DMS 273 (cell line): ENCODE data around the gene CYSRT1.
A peak's percentile ranks its signal among the peaks of the same experiment; 100 is the strongest.

Experiments used
- DNase-seq: peaks from one replicate; lab custom pipeline; 2025; ENCODE audit not compliant: unreplicated experiment; lab: John Stamatoyannopoulos, UW

The CYSRT1 gene

DNA sequence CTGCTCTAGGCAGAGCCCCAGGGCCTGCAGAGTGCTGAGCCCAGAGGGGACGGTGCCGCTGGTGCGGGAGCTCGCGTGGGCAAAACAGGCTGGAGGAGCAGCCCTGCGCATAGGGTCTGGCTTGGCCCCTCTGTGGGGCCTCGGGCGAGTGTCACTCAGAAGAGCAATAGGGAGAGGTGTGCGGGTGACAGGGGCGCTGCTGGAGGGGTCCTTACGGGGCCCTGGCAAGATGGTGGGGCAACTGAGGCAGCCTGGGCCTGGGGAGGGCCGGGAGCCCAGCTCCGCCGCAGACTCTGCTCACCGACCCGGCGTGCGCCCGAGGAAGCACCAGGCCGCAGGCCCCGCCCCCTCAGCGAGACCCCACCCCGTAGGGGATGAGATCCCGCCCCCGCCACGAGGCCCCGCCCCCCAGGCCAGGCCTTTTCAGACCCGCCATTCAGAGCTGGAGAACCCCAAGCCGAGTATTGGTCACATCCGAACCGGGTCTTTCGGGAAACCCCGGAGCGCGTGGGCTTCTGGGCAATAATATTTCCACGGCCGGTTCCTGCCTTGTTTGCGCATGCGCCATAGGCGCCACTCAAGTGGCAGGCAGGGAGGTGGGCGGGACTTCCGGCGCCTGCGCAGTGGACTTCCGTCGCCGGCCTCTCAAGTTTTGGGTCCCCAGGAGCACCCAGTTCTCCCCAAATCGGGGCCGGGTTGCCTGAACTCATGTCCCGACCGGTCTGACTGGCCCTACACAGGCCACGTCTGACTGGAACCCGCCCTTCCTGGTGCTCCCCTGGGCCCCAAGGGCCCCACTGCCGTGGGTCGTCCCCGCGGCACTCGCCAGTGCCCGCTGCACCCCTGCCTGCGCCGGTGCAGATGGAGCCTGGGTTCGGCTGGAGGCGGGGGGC, 1.6 kb upstream of the CYSRT1 start:
- peak; percentile 98 for DNase-seq

DNA sequence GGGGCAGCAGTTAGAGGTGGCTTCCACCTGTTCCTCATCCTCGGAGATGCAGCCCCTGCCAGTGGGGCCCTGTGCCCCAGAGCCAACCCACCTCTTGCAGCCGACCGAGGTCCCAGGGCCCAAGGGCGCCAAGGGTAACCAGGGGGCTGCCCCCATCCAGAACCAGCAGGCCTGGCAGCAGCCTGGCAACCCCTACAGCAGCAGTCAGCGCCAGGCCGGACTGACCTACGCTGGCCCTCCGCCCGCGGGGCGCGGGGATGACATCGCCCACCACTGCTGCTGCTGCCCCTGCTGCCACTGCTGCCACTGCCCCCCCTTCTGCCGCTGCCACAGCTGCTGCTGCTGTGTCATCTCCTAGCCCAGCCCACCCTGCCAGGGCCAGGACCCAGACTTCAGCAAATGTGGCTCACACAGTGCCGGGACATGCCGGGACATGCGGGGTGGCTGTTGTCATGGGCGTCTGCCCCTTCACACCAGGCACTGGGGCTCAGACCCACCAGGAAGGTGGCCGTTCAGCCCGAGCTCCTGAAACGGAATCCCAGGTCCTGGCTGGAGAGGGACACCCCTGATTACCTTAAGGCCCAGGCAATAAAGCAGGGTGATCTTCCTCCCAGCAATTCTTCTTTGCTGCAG, 841 bp downstream of the CYSRT1 start:
- DNase-seq = no peak

DNA sequence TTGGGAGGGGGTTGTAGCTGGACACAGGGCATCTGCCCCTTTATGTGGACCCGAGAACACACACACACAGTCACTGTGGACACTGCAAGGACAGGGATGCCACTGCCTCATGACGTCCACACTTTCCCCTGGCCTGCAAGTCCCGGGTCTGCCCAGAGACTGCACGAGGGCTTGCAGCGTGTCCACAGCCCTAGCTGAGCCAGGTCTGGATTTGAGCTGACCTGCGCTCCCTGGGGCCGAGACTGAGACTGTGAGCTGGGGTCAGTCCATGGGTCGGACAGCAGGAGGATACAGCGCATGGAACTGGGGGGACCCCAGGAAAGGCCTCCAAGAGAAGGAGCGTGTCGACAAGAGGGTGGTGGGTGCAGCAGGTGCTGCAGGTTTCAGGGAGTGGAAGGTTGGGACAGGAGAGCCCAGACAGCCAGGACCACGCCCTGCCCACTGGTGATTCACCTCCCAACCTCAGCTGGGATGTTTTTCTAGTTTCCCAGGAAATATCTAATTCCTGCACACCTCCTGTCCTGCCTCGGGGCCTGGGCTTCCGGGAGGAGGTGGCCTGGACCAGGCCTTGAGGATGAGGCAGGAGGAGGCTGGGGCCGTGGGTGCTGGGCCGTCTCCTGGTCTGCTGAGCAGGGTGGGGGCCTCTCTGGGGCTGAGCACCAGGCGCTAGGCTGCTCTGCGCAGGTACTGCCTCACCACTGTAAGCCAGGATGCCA, 1.5 kb downstream of the CYSRT1 start:
- no peak for DNase-seq

DNA sequence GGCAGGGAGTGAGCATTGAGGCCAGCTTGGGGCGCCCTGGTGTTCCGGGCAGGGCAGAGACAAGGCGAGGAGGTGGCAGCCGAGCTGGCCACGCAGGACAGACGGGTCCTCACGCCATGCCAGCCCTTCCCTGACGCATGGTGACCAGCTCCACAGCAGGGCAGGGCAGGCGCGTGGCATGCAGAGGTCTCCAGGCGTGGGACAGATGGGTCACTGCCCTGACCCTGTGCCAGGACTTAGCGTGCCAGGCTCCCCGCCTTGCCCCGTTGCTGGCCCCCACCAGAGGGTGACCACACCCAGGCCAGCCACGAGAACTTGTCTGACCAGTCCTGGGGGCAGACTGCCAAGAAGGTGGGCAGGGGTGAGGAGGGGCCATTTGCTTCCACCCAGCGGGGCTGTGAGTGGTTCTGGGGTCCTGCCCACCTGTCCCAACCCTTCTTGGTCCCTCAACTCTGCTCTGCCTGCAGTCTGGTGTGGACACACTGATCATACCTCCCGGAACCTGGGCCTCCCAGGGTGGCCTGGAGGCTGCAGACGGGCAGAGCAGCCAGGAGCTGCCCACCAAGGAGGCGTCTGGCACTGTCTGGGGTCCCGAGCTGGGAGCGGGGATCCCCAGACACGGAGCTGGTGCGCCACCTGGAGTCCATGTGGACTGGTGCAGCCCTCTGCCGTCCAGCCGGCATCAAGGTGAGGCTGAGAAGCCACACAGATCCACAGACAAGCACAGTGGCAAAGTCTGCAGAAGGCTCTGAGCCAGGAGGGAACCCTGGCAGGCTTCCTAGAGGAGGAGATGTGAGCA, 2.3 kb downstream of the CYSRT1 start, which contains the start of gene RNF224:
RNF224 (plus strand) TSS at position 449 of the 799 bp plus-strand sequence. CDS start 834 bp downstream, outside the sequence.
- peak; percentile 89 for DNase-seq

DNA sequence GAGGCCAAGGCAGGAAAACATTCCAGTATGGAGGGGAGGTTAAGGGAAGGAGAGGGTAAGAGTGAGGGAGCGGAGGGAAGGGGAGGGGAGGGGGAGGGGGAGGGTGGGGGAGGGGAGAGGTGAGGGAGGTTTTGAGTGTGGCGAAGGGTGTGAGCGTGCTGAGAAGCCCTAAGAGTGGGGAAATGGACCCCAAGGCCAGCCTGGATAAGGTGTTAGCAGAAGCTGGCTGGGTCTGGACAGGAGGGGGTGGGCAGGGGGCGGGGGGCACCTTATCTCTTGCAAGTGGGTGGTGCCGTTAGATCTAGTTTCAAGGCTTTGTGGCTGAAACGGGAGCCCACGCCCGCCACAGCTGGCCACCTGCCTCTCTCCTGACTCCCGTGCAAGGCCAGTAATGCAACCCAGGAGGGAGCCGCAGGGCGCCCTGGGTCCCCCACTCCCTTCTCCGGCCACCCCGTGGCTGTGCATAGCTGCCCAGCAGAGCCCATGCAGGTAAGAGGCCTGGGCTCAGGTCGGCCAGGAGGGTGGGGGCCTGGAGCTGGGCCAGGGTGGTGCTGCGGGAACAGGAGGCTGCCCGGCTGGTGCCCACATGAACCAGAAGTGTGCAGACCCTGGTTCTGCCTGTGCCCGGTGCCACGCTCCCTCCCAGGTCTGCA, 3.0 kb downstream of the CYSRT1 start:
- no peak for DNase-seq

DNA sequence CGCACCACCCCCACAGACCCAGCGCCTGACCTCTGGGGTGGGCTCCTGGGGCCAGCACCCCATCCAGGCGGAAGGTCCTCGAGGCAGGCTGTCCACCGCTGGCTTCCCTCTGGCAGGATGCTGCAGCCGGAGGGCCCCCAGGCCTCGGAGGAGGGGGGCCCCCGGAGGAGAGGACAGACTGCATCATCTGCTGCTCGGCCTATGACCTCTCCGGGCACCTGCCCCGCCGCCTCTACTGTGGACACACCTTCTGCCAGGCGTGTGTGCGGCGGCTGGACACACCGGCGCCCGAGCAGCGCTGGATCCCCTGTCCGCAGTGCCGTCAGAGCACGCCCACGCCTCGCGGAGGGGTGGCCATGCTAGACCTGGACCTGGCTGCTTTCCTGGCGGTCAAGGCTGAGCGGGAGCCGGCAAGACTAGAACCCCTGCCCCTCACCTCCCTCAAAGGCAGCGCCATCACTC, 3.6 kb downstream of the CYSRT1 start:
- DNase-seq = no peak

DNA sequence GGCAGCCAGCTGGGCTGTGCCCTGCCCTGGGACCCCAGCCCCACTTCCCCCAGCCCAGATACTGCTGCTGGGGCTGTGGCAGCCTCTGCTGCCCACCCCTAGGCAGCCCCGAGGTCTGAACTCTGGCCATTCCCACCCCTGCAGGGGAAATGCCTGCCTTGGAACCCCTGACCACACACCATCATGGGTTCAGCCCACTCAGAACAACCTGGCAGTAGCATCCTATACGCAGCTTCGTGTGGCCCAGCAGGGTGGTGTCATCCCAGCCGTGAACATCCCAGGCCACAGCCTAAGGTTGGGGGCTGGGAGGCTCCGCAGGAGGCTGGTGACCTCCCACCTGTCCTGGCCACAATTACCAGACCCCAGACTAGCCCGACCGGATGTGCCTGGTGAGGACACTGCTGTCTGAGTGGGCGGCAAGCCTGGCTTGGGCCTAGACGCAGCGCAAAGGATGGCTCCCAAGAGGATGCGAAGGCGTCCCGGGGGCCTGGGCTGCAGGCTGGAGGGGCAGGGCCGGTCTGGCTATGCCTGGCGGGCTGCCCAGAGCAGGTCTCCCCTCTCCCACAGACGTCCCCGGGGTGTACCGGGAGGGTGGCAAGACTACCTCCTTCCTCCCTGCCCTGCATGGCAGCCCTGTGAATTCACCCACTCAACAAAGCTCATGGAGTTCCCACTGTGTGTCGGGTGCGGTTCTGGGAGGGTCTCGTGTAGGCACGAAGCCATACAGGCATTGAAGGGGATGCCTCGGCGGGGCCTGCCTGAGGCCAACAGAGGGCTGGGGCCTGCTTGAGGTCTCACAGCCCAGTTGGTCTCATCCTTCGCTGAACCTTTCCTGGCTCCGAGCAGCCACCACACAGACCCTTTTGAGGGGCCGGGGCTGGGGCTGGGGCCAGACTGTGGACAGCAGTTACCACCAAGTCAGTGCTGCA, 4.3 kb downstream of the CYSRT1 start:
- DNase-seq = no peak

DNA sequence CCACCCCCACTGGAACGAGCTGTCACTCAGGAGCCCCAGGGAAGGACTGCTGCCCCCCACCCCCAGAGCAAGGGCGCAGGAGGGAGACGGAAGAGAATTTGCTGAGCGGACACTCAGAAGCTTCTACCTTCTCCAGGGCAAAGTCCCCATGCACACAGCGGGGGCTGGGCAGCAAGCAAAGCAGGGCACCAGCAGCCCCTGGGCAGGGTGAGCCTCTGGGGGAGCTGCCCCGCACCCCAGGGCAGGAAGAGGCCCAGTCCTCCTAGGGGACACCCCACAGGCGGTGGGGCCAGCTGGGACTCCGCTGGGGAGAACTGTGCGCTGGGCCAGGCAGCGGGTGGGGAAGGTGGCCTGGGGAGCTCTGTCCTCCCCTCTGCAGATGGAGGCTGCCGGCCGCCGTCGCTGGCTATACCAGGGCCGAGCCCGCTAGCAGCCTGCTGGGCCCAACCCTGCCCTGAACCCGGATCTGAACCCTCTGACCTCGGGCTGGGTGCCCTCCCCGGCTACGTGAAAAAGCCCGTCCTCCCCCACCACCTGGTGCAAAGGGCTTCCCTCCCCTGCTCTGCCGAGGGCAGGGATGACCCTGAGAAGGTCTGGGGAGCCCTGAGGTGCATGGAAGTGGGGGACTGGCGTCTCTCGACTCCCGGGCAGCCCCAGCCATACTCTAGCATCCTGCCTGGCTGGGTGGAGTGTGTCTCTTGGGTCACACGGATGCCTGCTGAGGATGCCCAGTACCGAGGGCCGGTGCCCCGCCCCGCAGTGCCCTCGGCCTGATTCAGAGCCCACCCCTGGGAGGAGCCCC, 5.1 kb downstream of the CYSRT1 start:
- DNase-seq = no peak

DNA sequence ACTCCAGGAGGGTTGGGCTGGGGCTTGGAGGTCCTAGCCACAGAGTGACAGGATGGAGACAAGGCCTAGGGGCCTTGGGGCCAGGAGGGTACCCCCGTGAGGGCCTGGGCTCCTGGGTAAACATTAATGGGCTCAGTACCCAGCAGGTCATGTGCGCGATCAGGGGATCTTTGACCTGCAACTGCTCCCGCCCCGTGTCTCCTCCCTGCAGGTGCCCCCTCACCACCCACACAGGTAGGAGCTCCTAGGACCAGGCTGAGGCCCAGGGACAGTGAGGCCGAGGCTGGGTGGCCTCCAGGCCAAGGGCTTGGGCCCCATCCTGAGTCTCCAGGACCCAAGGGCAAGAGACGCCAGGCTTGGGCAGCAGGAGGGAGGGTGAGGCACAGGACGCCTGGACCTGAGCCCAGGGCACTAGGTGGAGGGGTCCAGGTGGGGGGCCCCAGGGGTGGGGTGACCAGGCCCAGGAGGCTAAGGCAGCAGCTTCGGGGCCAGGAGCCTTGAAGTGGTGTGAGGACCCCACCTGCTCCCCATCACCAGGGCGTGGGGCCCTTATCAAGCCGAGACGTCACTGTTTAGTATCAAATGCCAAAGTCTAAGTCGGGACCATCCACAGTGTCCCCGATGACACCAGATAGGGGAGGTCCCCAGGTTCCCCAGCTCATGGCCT, 5.9 kb downstream of the CYSRT1 start, which contains the start of gene SLC34A3:
SLC34A3 (plus strand) TSS at position 197 of the 667 bp plus-strand sequence. CDS start 802 bp downstream, outside the sequence.
- no peak for DNase-seq

DNA sequence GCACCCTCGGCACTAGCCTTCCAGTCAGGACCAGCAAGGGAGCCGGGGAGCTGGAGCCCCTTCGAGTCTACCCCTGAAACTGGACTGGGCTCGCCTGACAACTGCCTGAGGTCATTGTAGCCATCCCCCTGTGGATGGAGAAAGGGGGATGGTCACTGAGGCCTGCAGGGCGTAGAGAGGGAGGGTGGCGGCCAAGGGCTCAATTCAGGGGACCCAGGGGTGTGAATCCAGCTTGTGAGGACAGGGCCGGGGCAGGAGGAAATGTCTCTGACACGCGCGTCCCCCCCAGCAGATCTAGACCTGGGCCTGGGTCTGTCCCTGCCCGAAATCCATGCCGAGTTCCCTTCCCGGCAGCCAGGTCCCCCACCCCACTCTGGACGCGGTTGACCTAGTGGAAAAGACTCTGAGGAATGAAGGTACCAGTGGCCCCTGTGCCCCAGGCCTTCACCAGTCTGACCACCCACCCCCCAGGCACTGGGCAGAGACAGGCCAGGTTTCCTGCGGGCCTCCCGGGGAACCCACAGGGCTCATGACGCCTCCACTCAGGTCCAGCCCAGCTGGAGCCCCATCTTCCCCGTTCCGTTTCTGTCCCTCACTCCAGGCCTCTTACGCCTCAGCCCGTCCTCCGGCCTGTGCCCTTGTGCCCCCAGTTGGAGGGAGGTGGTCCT, 6.5 kb downstream of the CYSRT1 start:
- DNase-seq = no peak

DNA sequence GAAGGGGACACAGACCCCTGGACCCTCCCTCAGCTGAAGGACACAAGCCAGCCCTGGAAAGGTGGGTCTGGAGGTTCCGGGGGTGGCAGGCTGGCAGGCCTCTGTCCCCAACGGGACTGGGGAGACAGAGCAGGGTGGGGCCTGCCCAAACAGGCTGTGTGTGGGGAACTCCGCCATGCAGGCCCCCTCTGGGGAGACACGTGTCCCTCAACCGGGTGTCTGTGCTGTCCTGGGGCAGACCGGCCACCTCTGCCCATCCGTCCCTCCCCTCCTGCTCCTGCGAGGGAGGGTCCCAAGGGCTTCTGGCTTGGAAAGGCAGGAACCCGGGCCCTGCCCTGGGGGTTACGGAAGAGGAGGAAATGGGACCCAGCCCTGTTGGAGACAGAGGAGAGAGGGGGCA, 7.1 kb downstream of the CYSRT1 start:
- DNase-seq = no peak

DNA sequence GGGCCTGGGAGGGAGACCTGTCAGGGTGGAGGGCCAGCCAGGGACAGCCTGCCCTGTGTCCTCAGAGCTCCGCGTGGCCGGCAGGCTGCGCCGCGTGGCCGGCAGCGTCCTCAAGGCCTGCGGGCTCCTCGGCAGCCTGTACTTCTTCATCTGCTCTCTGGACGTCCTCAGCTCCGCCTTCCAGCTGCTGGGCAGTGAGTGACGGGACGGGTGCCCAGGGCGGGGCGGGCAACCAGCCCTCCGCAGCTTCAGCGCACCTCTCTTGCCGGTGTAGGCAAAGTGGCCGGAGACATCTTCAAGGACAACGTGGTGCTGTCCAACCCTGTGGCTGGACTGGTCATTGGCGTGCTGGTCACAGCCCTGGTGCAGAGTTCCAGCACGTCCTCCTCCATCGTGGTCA, 7.5 kb downstream of the CYSRT1 start:
- DNase-seq = no peak

DNA sequence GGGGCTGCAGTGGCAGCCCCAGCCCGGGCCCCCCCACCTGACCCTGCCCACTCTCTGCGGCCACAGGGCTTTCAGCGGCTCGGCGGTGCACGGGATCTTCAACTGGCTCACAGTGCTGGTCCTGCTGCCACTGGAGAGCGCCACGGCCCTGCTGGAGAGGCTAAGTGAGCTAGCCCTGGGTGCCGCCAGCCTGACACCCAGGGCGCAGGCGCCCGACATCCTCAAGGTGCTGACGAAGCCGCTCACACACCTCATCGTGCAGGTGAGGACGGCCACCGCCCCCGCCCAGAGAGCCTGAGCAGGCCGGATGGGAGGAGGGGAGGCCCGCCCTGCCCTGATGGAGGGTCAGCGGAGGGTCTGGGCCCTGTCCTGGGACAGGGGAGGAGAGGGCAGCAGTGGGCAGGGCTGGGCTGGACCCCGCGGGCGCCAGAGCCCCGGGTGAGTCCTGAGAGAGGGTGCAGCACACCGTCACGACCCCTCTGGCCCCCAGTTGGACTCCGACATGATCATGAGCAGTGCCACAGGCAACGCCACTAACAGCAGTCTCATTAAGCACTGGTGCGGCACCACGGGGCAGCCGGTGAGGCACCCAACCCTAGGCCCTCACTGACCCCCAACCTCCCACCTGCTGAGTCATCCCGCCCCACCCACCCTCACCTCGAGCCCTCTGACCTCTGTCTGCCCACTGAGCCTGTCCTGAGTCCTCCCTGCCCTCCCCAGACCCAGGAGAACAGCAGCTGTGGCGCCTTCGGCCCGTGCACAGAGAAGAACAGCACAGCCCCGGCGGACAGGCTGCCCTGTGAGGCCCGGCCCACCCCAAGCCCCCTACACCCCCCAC, 8.4 kb downstream of the CYSRT1 start:
- no peak for DNase-seq

DNA sequence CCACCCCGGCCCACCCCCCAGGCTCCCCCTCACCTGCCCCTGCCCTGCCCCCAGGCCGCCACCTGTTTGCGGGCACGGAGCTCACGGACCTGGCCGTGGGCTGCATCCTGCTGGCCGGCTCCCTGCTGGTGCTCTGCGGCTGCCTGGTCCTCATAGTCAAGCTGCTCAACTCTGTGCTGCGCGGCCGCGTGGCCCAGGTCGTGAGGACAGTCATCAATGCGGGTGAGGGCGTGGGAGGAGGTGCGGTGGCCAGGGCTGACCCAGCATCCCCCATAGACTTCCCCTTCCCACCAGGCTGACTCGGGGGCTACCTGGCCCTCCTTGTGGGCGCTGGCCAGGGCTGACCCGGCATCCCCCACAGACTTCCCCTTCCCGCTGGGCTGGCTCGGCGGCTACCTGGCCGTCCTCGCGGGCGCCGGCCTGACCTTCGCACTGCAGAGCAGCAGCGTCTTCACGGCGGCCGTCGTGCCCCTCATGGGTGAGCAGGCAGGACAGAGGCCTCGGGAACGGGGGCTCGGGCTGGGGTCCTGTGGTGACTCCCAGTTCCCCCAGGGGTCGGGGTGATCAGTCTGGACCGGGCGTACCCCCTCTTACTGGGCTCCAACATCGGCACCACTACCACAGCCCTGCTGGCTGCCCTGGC, 9.2 kb downstream of the CYSRT1 start:
- no peak for DNase-seq

DNA sequence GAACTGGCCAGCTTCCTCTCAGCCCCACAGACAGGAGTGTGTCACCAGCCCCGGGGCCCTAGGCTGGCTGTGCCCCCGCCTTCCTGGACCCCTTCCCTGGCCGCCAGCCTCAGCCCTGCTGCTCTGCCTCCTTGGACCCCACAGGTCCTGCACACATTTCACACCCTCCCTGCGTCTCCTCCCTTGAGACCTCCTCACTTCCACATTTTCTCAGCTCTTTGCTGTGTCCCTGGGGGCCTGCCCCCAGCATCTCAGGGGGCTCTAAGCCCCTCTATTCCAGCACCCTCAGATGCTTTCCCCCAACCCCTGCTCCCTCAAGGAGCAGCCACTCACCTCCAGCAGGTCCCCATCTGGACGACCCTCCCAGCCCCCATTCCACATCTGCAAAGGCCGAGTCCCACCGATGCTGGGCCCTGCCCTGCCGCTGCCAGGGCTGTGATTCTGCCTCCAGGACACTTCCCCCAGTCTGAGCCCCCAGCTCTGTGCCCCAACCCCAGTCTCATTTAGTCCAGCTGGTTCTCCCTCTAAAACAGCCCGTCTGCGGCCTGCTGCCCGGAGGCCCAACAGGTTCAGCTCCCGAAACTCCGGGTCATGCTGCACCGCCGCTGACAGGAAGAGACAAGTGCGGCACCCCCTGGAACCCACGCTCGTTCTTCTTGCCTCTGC, 9.9 kb downstream of the CYSRT1 start:
- no peak for DNase-seq
